H1 (cell line): ENCODE data around the gene POLR2H. TPM values are rescaled to one million over a fixed set of nuclear protein-coding genes. Genes with fewer than 3 reads are reported as not detected.

Experiments
- BRCA1 ChIP-seq: IDR thresholded peaks from 2 replicates; pipeline ENCODE4 v1.6.1; 2012; ENCODE audit warnings: low read depth, low read length, improper control_type of control experiment
- CBX8 ChIP-seq: fragments of 300-800, 300-1000 bp; sonication (generic); IDR thresholded peaks from 2 replicates; pipeline ENCODE4 v1.7.1; 2016; ENCODE audit warnings: low read depth, low read length, borderline replicate concordance
- CHD1 ChIP-seq: IDR thresholded peaks from 2 replicates; pipeline ENCODE4 v1.6.1; 2012; ENCODE audit warnings: low read depth, low read length, improper control_type of control experiment
- CREB1 ChIP-seq: IDR thresholded peaks from 2 replicates; pipeline ENCODE4 v1.6.1; 2012; ENCODE audit warnings: inconsistent platforms
- E2F6 ChIP-seq: IDR thresholded peaks from 2 replicates; pipeline ENCODE4 v1.6.1; 2012; ENCODE audit warnings: inconsistent platforms
- EP300 ChIP-seq, 2 experiments: IDR thresholded peaks; 1 replicate in 1 of 2; 2 replicates in 1 of 2; pipeline ENCODE4 v1.6.1; 2011 to 2012; ENCODE audit warnings: low read depth in 2 of 2, low read length in 2 of 2, mild to moderate bottlenecking in 2 of 2, borderline replicate concordance in 1 of 2, inconsistent platforms in 1 of 2, moderate library complexity in 1 of 2
- GABPA ChIP-seq: IDR thresholded peaks from 2 replicates; pipeline ENCODE4 v1.6.1; 2011; ENCODE audit warnings: mild to moderate bottlenecking, low read length, moderate library complexity, borderline replicate concordance; ENCODE audit not compliant: insufficient read depth
- HDAC6 ChIP-seq: IDR thresholded peaks from one replicate; pipeline ENCODE4 v1.7.1; 2012; ENCODE audit warnings: low read depth, mild to moderate bottlenecking, inconsistent platforms, low read length, moderate library complexity
- JUND ChIP-seq: IDR thresholded peaks from 2 replicates; pipeline ENCODE4 v1.6.1; 2011; ENCODE audit warnings: mild to moderate bottlenecking, improper control_type of control experiment, low read length
- KDM4A ChIP-seq: IDR thresholded peaks from one replicate; pipeline ENCODE4 v1.7.1; 2012; ENCODE audit warnings: low read depth, mild to moderate bottlenecking, moderate library complexity, low read length, inconsistent platforms; ENCODE audit not compliant: severe bottlenecking
- KDM5A ChIP-seq: fragments of 200-600 bp; IDR thresholded peaks from 2 replicates; pipeline ENCODE4 v1.7.1; 2012; ENCODE audit warnings: mild to moderate bottlenecking, low read length, inconsistent platforms, mixed read lengths
- MAX ChIP-seq: IDR thresholded peaks from 2 replicates; pipeline ENCODE4 v1.6.1; 2012; ENCODE audit warnings: inconsistent platforms
- PHF8 ChIP-seq: fragments of 200-600 bp; sonication (generic); conservative IDR thresholded peaks from 2 replicates; pipeline ENCODE4 v1.7.1; 2012; ENCODE audit warnings: low read depth, mild to moderate bottlenecking, inconsistent platforms, low read length, moderate library complexity
- POLR2AphosphoS5 ChIP-seq: IDR thresholded peaks from 2 replicates; pipeline ENCODE4 v1.6.1; 2011; ENCODE audit warnings: low read depth, low read length
- POU5F1 ChIP-seq: IDR thresholded peaks from 2 replicates; pipeline ENCODE4 v1.6.1; 2011; ENCODE audit warnings: low read depth, mild to moderate bottlenecking, low read length, moderate library complexity
- RNF2 ChIP-seq: fragments of 200-900, 300-1000 bp; sonication (generic); IDR thresholded peaks from 2 replicates; pipeline ENCODE4 v1.7.1; 2016; ENCODE audit warnings: borderline replicate concordance, low read depth, mild to moderate bottlenecking, antibody characterized with exemption, low read length; ENCODE audit not compliant: poor library complexity, severe bottlenecking; ENCODE audit errors: missing control alignments
- SP1 ChIP-seq: IDR thresholded peaks from 2 replicates; pipeline ENCODE4 v1.6.1; 2011; ENCODE audit warnings: low read depth, low read length
- TAF1 ChIP-seq: IDR thresholded peaks from 2 replicates; pipeline ENCODE4 v1.6.1; 2011; ENCODE audit warnings: mild to moderate bottlenecking, low read depth, low read length
- TAF7 ChIP-seq: optimal IDR thresholded peaks from 2 replicates; pipeline ENCODE3; 2011; ENCODE audit warnings: low read depth, mild to moderate bottlenecking, inconsistent platforms, low read length, moderate library complexity, borderline replicate concordance
- TBP ChIP-seq: IDR thresholded peaks from 2 replicates; pipeline ENCODE4 v1.6.1; 2011; ENCODE audit warnings: low read depth, low read length, improper control_type of control experiment
- TCF12 ChIP-seq: IDR thresholded peaks from 2 replicates; pipeline ENCODE4 v1.6.1; 2011; ENCODE audit warnings: low read depth, mild to moderate bottlenecking, low read length
- TEAD4 ChIP-seq: IDR thresholded peaks from 2 replicates; pipeline ENCODE4 v1.6.1; 2012; ENCODE audit warnings: low read depth, low read length, inconsistent platforms, mixed read lengths
- USF2 ChIP-seq: IDR thresholded peaks from 2 replicates; pipeline ENCODE4 v1.6.1; 2011; ENCODE audit warnings: low read length, improper control_type of control experiment
- YY1 ChIP-seq: IDR thresholded peaks from 2 replicates; pipeline ENCODE4 v1.6.1; 2011; ENCODE audit warnings: low read depth, mild to moderate bottlenecking, low read length
- polyA plus RNA-seq, 7 experiments: library from polyadenylated mRNA; depleted of rRNA in 3 of 7; stranded (reverse) in 5 of 7; unstranded in 2 of 7; fragments of >200 nt in 5 of 7; fragments of 200-250 nt in 2 of 7; gene quantifications; 1 replicate in 5 of 7; 2 replicates in 1 of 7; 4 replicates in 1 of 7; pipeline versions ENCODE4 v1.2.1 to v1.2.3, GENCODE V29; 2011 to 2013; ENCODE audit warnings: missing spikeins in 2 of 7, mixed read lengths in 2 of 7
- total RNA-seq: library from RNA; stranded (reverse); fragmentation: NEBNext Ultra II Directional; extraction: Animal tissue kit (Norgen Biotek cat#: 25700); gene quantifications from 2 replicates; pipeline ENCODE4 v1.2.1, GENCODE V29; 2021

POLR2H gene
- total and polyA plus RNA-seq, 2 of the 8 experiments (the other 6 are each of a cell fraction or from before 2014, with no cell fraction given) = 113 to 335 TPM

GRCh38 chr3:184371570-184372018, 10.1 kb downstream of the POLR2H start (continued):
- TF ChIP-seq EP300 (IDR thresholded peaks at IDR 0.05; ENCODE audit: borderline replicate concordance in 1 of 2, low read depth in 2 of 2, low read length in 2 of 2) (no peak), JUND (peak; percentile 72; the same call in 1 of the 2 replicates), SP1 (no peak), TEAD4 (no peak), PHF8 (no peak), TBP (no peak), CBX8 (no peak), TAF1 (no peak), GABPA (no peak; the same call in 1 of the 2 replicates), RNF2 (no peak), CHD1 (no peak), E2F6 (no peak), MAX (peak; percentile 60), POLR2AphosphoS5 (no peak), TCF12 (no peak), POU5F1 (no peak), TAF7 (no peak), HDAC6 (no peak), USF2 (no peak), KDM5A (no peak), KDM4A (no peak), YY1 (peak; percentile 76), BRCA1 (no peak), CREB1 (no peak)
